WTC11 (cell line): Measurements from ENCODE around the gene GREB1.

Source experiments
- CREB1 ChIP-seq: sonication (generic); formaldehyde crosslinking; IDR thresholded peaks from 2 replicates; pipeline ENCODE4 v1.8.0; 2023; ENCODE audit warnings: mild to moderate bottlenecking, missing genetic modification reagents
- HMGA2 ChIP-seq: fragments of 250-450 bp; sonication (Bioruptor Pico); IDR thresholded peaks from 2 replicates; pipeline ENCODE4 v1.4.0; 2021; ENCODE audit warnings: mild to moderate bottlenecking, moderate library complexity
- ZNF219 ChIP-seq: sonication (generic); formaldehyde crosslinking; IDR thresholded peaks from 2 replicates; pipeline ENCODE4 v1.8.0; 2023; ENCODE audit warnings: missing genetic modification reagents, mild to moderate bottlenecking, borderline replicate concordance
- ZNF263 ChIP-seq: sonication (generic); formaldehyde crosslinking; IDR thresholded peaks from 2 replicates; pipeline ENCODE4 v1.8.1; 2022; ENCODE audit warnings: low read depth, mild to moderate bottlenecking, moderate library complexity, missing genetic modification reagents
- TF ChIP-seq, protein P1 (sequence below): sonication (generic); formaldehyde crosslinking; IDR thresholded peaks from 2 replicates; pipeline ENCODE4 v1.8.1; 2022; ENCODE audit warnings: missing genetic modification reagents, borderline replicate concordance
- TF ChIP-seq, protein P2 (sequence below): sonication (generic); formaldehyde crosslinking; conservative IDR thresholded peaks from 2 replicates; pipeline ENCODE4 v1.8.1; 2023; ENCODE audit warnings: mild to moderate bottlenecking, low read depth, missing genetic modification reagents, moderate library complexity
- TF ChIP-seq, protein P3 (sequence below): fragments of 250-450 bp; sonication (Bioruptor Pico); conservative IDR thresholded peaks from 2 replicates; pipeline ENCODE4 v1.9.0; 2021; ENCODE audit warnings: mild to moderate bottlenecking
- TF ChIP-seq, protein P4 (sequence below): sonication (generic); formaldehyde crosslinking; IDR thresholded peaks from 2 replicates; pipeline ENCODE4 v1.8.1; 2022; ENCODE audit warnings: mild to moderate bottlenecking, moderate library complexity, missing genetic modification reagents
- TF ChIP-seq, protein P5 (sequence below): fragments of 250-450 bp; sonication (Bioruptor Pico); IDR thresholded peaks from 2 replicates; pipeline ENCODE4 v1.9.0; 2021; ENCODE audit warnings: mild to moderate bottlenecking
- TF ChIP-seq, protein P6 (sequence below): fragments of 200-600 bp; IDR thresholded peaks from 2 replicates; pipeline ENCODE4 v1.8.0; 2022; ENCODE audit warnings: antibody characterized with exemption

DNA sequence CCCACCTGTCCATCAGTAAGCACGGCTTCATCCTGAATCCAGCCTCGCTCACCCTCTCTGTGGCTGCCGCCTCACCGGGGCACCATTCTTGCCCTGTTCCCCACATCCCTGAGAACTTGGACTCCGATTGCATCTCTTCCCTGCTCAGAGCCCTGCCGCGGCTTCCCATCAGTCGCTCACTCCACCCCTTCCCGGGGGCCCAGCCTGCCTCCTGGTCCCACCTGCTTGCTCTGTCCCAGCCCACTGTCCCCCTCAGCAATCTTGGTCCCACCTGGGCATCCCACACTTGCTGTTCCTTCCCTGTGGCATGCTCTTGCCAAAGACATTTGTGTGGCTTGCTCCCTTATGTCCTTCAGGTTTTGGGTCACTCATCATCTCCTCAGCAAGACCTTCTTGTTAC is 56.3 kb downstream of the GREB1 start:
- TF ChIP-seq, protein P1, sequence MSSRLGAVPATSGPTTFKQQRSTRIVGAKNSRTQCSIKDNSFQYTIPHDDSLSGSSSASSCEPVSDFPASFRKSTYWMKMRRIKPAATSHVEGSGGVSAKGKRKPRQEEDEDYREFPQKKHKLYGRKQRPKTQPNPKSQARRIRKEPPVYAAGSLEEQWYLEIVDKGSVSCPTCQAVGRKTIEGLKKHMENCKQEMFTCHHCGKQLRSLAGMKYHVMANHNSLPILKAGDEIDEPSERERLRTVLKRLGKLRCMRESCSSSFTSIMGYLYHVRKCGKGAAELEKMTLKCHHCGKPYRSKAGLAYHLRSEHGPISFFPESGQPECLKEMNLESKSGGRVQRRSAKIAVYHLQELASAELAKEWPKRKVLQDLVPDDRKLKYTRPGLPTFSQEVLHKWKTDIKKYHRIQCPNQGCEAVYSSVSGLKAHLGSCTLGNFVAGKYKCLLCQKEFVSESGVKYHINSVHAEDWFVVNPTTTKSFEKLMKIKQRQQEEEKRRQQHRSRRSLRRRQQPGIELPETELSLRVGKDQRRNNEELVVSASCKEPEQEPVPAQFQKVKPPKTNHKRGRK (CRISPR knock-in tag) = no peak
- TF ChIP-seq, protein P2, sequence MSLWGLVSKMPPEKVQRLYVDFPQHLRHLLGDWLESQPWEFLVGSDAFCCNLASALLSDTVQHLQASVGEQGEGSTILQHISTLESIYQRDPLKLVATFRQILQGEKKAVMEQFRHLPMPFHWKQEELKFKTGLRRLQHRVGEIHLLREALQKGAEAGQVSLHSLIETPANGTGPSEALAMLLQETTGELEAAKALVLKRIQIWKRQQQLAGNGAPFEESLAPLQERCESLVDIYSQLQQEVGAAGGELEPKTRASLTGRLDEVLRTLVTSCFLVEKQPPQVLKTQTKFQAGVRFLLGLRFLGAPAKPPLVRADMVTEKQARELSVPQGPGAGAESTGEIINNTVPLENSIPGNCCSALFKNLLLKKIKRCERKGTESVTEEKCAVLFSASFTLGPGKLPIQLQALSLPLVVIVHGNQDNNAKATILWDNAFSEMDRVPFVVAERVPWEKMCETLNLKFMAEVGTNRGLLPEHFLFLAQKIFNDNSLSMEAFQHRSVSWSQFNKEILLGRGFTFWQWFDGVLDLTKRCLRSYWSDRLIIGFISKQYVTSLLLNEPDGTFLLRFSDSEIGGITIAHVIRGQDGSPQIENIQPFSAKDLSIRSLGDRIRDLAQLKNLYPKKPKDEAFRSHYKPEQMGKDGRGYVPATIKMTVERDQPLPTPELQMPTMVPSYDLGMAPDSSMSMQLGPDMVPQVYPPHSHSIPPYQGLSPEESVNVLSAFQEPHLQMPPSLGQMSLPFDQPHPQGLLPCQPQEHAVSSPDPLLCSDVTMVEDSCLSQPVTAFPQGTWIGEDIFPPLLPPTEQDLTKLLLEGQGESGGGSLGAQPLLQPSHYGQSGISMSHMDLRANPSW (CRISPR knock-in tag) = no peak
- TF ChIP-seq ZNF263 (CRISPR knock-in tag) = no peak
- TF ChIP-seq HMGA2 (CRISPR knock-in tag) = no peak
- TF ChIP-seq, protein P3, sequence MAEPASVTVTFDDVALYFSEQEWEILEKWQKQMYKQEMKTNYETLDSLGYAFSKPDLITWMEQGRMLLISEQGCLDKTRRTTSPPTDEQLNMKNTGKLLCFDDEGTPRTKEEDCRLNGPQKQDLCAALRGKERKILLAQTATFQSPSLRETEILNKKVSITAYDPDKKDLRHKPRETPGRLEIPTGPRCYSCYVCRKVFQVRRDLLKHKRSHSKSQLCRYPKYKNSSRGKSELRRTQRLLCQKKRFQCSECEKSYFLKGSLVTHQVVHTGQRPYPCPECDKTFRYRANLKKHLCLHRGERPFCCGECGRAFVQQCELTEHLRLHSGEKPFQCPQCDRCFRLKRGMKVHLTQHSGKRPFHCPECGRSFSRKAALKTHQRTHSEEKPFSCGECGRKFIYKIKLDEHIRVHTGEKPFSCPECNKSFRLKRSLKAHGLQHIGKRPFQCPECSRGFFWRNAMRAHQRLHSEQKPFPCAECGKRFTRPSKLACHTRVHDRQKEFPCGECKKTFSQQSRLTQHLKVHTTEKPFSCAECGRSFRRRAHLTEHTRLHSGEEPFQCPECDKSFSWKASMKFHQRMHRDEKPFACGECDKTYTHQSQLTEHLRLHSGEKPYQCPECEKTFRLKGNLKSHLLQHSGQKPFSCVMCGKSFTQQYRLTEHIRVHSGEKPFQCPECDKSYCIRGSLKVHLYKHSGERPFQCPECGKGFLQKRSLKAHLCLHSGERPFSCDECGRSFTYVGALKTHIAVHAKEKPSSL (CRISPR knock-in tag) = no peak
- TF ChIP-seq, protein P4, sequence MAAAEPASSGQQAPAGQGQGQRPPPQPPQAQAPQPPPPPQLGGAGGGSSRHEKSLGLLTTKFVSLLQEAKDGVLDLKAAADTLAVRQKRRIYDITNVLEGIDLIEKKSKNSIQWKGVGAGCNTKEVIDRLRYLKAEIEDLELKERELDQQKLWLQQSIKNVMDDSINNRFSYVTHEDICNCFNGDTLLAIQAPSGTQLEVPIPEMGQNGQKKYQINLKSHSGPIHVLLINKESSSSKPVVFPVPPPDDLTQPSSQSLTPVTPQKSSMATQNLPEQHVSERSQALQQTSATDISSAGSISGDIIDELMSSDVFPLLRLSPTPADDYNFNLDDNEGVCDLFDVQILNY (CRISPR knock-in tag) = no peak
- TF ChIP-seq, protein P5, sequence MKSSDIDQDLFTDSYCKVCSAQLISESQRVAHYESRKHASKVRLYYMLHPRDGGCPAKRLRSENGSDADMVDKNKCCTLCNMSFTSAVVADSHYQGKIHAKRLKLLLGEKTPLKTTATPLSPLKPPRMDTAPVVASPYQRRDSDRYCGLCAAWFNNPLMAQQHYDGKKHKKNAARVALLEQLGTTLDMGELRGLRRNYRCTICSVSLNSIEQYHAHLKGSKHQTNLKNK = no peak
- no peak for TF ChIP-seq ZNF219 (CRISPR knock-in tag)
- TF ChIP-seq, protein P6, sequence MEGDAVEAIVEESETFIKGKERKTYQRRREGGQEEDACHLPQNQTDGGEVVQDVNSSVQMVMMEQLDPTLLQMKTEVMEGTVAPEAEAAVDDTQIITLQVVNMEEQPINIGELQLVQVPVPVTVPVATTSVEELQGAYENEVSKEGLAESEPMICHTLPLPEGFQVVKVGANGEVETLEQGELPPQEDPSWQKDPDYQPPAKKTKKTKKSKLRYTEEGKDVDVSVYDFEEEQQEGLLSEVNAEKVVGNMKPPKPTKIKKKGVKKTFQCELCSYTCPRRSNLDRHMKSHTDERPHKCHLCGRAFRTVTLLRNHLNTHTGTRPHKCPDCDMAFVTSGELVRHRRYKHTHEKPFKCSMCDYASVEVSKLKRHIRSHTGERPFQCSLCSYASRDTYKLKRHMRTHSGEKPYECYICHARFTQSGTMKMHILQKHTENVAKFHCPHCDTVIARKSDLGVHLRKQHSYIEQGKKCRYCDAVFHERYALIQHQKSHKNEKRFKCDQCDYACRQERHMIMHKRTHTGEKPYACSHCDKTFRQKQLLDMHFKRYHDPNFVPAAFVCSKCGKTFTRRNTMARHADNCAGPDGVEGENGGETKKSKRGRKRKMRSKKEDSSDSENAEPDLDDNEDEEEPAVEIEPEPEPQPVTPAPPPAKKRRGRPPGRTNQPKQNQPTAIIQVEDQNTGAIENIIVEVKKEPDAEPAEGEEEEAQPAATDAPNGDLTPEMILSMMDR = no peak
- TF ChIP-seq CREB1 (CRISPR knock-in tag) = no peak
